ENCODE measurements around the gene ZNF684. TPM values are rescaled to one million over a fixed set of nuclear protein-coding genes. Genes with fewer than 3 reads are reported as not detected.
"Not testable (repeated sequence)": the region's sequence is repeated elsewhere in the genome, so short reads cannot be mapped to it uniquely, and the experiment has no call there.

Gene ZNF684
- total and polyA plus RNA-seq, 2 of the 8 experiments (the other 6 are each of a cell fraction or from before 2014, with no cell fraction given) = 2.4 to 9.3 TPM

GRCh38 chr1:40502651-40503050 is 28.8 kb upstream of the ZNF684 start:
- not testable (repeated sequence) for H2AFZ ChIP-seq (ENCODE audit: low read length); H4K20me1 ChIP-seq (replicated peaks in 1 of 2; ENCODE audit: control insufficient read depth in 1 of 2, insufficient read depth in 2 of 2, low read length in 2 of 2); H3K9ac ChIP-seq (replicated peaks in 1 of 4; ENCODE audit: extremely low read depth in 1 of 4, low read depth in 3 of 4, low read length in 3 of 4); H3K36me3 ChIP-seq (ENCODE audit: control insufficient read depth in 2 of 4, insufficient read depth in 4 of 4, low read length in 3 of 4); H3K4me2 ChIP-seq (ENCODE audit: insufficient read depth in 1 of 2, low read depth in 2 of 2, low read length in 2 of 2); H2BK20ac ChIP-seq (ENCODE audit: low read length); H3K4ac ChIP-seq (replicated peaks; ENCODE audit: insufficient read length, low read depth, low read length); H3K4me3 ChIP-seq (ENCODE audit: extremely low read depth in 1 of 4, insufficient read depth in 2 of 4, low read depth in 3 of 4, low read length in 4 of 4); H3K79me1 ChIP-seq (ENCODE audit: low read depth, low read length); H3K27me3 ChIP-seq (replicated peaks in 1 of 4; ENCODE audit: control insufficient read depth in 3 of 4, extremely low read depth in 1 of 4, insufficient read depth in 3 of 4, low read length in 3 of 4); H3K4me1 ChIP-seq (replicated peaks in 1 of 4; ENCODE audit: control insufficient read depth in 3 of 4, insufficient read depth in 4 of 4, low read length in 3 of 4); H2BK15ac ChIP-seq (ENCODE audit: low read length); H2BK5ac ChIP-seq (ENCODE audit: low read depth, low read length); FAIRE-seq; H2BK120ac ChIP-seq (replicated peaks; ENCODE audit: low read depth, low read length); H3K23ac ChIP-seq (ENCODE audit: insufficient read length); H3K14ac ChIP-seq (ENCODE audit: insufficient read length); H3K18ac ChIP-seq (ENCODE audit: extremely low read depth, low read length); H4K5ac ChIP-seq (ENCODE audit: insufficient read length, low read depth, low read length); DNase-seq (ENCODE audit: low read depth in 1 of 2, low spot score in 2 of 2); H2BK12ac ChIP-seq (ENCODE audit: low read depth, low read length); H3K79me2 ChIP-seq (ENCODE audit: control insufficient read depth in 1 of 2, insufficient read depth in 2 of 2, low read length in 2 of 2); H3K23me2 ChIP-seq (ENCODE audit: low read depth, low read length); H3K56ac ChIP-seq (replicated peaks; ENCODE audit: insufficient read length, low read depth, low read length); H3K27ac ChIP-seq (ENCODE audit: low read depth, low read length); H2AK5ac ChIP-seq (ENCODE audit: low read depth, low read length); H4K8ac ChIP-seq (ENCODE audit: extremely low read depth, insufficient read depth, low read length); H4K91ac ChIP-seq (replicated peaks; ENCODE audit: insufficient read length, low read length)
- H3K9me3 ChIP-seq (ENCODE audit: insufficient read depth in 2 of 2, low read depth in 1 of 2, low read length in 1 of 2) = peaks cover 7 to 15% of the 10 kb centered on the region in 2 experiments; a peak in 2 of 4 replicates
- POLR2A ChIA-PET (ENCODE audit: partially characterized antibody) = interaction anchor here (0.7 kb wide), 1 partner anchor 41 kb away, joined by 3 read pairs; no protein-coding TSS in a partner anchor
- CTCF ChIA-PET (ENCODE audit: partially characterized antibody) = interaction anchor here (0.6 to 0.7 kb wide), 3 partner anchors 67 to 220 kb away, joined by 3 read pairs; no protein-coding TSS in a partner anchor
- WGBS, 2 experiments (ENCODE audit: extremely low coverage in 1 of 2, insufficient coverage in 1 of 2, insufficient read length in 1 of 2, insufficient replicate concordance in 2 of 2, low coverage in 1 of 2, low lambda C conversion rate in 2 of 2, missing lambda C conversion rate in 1 of 2) = 90% methylated on average over 4 of the region's 4 CpGs; no CpG with 5 or more reads in 1 of the 2 experiments

Measured in H1 (cell line).